Neural crest cell (in vitro differentiated cells): ENCODE measurements around the gene SH3PXD2A. TPM values are rescaled to one million over a fixed set of nuclear protein-coding genes. Genes with fewer than 3 reads are reported as not detected.
A peak's percentile ranks its signal among the peaks of the same experiment; 100 is the strongest.

Experiments used
- DNase-seq: peaks from one replicate; pipeline ENCODE4 v3.0.0; 2021; ENCODE audit warnings: low read depth, mixed read lengths, low spot score
- H3K27ac Mint-ChIP-seq: one replicate; pipeline ENCODE4 v1.8.0; 2021; ENCODE audit warnings: mild to moderate bottlenecking, mixed read lengths; ENCODE audit not compliant: unreplicated experiment
- H3K27me3 Mint-ChIP-seq: 2 replicates; pipeline ENCODE4 v1.8.0; 2021; ENCODE audit warnings: low read depth, mild to moderate bottlenecking, mixed read lengths
- H3K36me3 Mint-ChIP-seq: 2 replicates; pipeline ENCODE4 v1.8.0; 2021; ENCODE audit warnings: low read depth, mild to moderate bottlenecking, mixed read lengths
- H3K4me1 Mint-ChIP-seq: 2 replicates; pipeline ENCODE4 v1.8.0; 2021; ENCODE audit warnings: mixed read lengths
- H3K4me3 Mint-ChIP-seq: one replicate; pipeline ENCODE4 v1.8.0; 2021; ENCODE audit warnings: mild to moderate bottlenecking, mixed read lengths
- H3K9me3 Mint-ChIP-seq: 2 replicates; pipeline ENCODE4 v1.8.0; 2021; ENCODE audit warnings: mixed read lengths
- CTCF ChIP-seq: fragments of 200-600 bp; sonication (generic); conservative IDR thresholded peaks from 2 replicates; pipeline ENCODE4 v1.5.0; 2021; ENCODE audit warnings: antibody characterized with exemption, mild to moderate bottlenecking
- total RNA-seq: library from RNA; stranded (reverse); gene quantifications from 2 replicates; pipeline ENCODE4 v1.2.1, GENCODE V29; 2021

The SH3PXD2A gene
- total RNA-seq, 1 donor from 2014 or later, result 22.8 TPM

GRCh38 chr10:103717341-103718246 is 137.8 kb downstream of the SH3PXD2A start:
- TF ChIP-seq CTCF, result no peak
- H3K27me3 Mint-ChIP-seq, result no peaks in the 10 kb centered on the region
- no peaks in the 10 kb centered on the region for H3K9me3 Mint-ChIP-seq
- H3K4me3 Mint-ChIP-seq, result peak overlapping the region; percentile 15
- peaks cover 43% of the 10 kb centered on the region for H3K4me1 Mint-ChIP-seq
- DNase-seq, result no peak
- H3K36me3 Mint-ChIP-seq, result peaks cover 6% of the 10 kb centered on the region
- H3K27ac Mint-ChIP-seq, result peak overlapping the region; percentile 71

GRCh38 chr10:103716206-103717160 is 138.9 kb downstream of the SH3PXD2A start:
- Mint-ChIP-seq H3K27me3 (no peaks in the 10 kb centered on the region), H3K4me3 (no peak overlapping the region), H3K27ac (peak overlapping the region; percentile 86), H3K4me1 (peaks cover 43% of the 10 kb centered on the region), H3K36me3 (peaks cover 6% of the 10 kb centered on the region), H3K9me3 (no peaks in the 10 kb centered on the region)
- no peak for TF ChIP-seq CTCF
- DNase-seq, result no peak

GRCh38 chr10:103715430-103715829 is 139.9 kb downstream of the SH3PXD2A start:
- Mint-ChIP-seq H3K4me3 (no peak overlapping the region), H3K27me3 (no peaks in the 10 kb centered on the region), H3K4me1 (peaks cover 41% of the 10 kb centered on the region), H3K27ac (peak overlapping the region; percentile 43), H3K9me3 (no peaks in the 10 kb centered on the region), H3K36me3 (peaks cover 3% of the 10 kb centered on the region)
- no peak for TF ChIP-seq CTCF
- no peak for DNase-seq

- TF ChIP-seq CTCF, result no peak
- Mint-ChIP-seq H3K27ac (peak overlapping the region; percentile 89), H3K4me3 (no peak overlapping the region), H3K27me3 (no peaks in the 10 kb centered on the region), H3K36me3 (peaks cover 3% of the 10 kb centered on the region), H3K9me3 (no peaks in the 10 kb centered on the region), H3K4me1 (peaks cover 36% of the 10 kb centered on the region)
- DNase-seq, result no peak
Measured at GRCh38 chr10:103714232-103714891, 141.0 kb downstream of the SH3PXD2A start.

- Mint-ChIP-seq H3K4me3 (no peak overlapping the region), H3K36me3 (no peaks in the 10 kb centered on the region), H3K27me3 (no peaks in the 10 kb centered on the region), H3K27ac (no peak overlapping the region), H3K4me1 (peaks cover 31% of the 10 kb centered on the region), H3K9me3 (no peaks in the 10 kb centered on the region)
- no peak for TF ChIP-seq CTCF
- no peak for DNase-seq
Measured at GRCh38 chr10:103713676-103714075, 141.7 kb downstream of the SH3PXD2A start.
